ENCODE results near the gene PICK1. TPM values are rescaled to one million over a fixed set of nuclear protein-coding genes. Genes with fewer than 3 reads are reported as not detected.

PICK1 gene
- total RNA-seq, result 8.7 and 12.9 TPM in 2 replicates

DNA sequence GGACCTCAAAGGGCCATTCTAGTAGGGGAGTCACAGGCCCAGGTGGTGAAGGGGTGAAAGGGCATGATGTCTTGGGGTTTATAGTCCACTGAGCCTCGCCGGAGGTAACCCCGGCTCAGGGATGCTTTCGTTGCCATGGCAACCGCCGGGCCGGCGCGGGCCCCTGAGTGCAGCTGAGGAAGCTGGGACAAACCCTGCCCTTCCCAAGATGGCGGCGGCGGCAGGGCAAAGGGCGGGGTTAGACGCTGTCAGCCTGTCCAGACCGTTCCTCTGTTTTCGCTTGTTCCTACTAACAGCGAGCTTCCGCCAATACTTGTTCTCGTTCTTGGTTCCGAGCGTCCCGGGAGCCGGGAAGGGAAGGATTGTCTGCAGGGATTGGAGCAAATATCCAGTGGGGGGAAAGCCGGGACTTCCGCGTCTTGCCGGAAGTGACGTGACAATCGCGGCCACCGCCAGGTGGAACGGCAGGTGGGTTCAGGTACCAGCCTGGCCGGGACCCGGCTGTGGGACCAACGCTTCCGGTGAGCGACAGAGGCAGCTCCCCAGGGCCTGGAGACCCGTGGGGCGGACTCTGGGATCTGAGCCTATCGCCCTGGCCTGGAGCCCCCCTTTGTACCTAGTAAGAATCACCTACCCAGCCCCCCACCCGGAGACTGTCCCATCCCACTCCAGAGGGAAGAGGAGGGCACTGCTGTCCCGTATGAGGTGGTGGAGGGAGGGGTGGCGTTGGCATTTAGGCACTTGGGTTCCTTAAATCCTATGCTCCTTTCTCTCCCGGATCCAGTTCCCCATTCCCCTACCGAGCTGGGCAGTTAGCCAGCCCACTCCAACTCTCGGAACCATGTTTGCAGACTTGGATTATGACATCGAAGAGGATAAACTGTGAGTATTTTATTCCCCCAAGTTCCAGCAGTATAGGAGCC is at the start of gene PICK1:
Gene PICK1, plus strand, starts transcription at position 436 of the 923 bp plus-strand sequence. Its CDS starts 406 bp downstream, at position 842.
- DNase-seq (ENCODE audit: low read depth, low spot score), result peak; percentile 55

DNA sequence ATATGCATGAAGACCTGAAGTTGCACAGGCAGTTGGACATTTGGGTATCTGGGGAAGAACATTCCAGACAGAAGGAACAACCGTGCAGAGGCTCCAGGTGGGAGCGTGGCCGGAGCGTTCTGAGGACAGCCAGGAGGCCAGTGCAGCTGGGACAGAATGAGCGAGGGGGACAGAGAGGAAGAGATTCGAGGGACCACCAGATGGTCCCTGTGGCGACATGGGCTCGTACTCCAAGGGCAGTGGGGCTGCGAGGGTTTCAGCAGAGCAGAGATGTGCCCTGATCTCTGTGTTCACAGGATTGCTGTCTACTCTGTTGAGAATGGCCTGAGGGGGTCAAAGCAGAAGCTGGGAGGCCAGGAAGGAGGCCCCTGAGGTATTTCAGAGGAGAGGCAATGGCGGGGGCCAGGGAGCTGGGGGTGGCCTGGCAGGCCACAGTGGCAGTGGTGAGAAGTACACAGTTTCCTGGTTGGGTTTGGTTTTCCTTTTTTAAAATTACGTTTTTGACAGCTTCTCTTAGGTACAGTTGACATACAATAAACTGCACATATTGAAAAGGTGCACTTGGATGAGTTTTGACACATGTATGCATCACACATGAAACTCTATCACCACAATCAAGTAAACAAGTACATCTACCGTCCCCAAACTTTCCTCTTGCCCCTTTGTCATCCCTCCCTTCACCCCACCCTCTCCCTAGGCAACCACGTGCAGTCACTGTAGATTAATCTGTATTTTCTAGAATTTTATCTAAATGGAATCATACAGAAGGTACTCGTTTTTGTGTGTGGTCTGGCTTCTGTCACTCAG is 48.0 kb upstream of the PICK1 start:
- no peak for DNase-seq (ENCODE audit: low read depth, low spot score)

DNA sequence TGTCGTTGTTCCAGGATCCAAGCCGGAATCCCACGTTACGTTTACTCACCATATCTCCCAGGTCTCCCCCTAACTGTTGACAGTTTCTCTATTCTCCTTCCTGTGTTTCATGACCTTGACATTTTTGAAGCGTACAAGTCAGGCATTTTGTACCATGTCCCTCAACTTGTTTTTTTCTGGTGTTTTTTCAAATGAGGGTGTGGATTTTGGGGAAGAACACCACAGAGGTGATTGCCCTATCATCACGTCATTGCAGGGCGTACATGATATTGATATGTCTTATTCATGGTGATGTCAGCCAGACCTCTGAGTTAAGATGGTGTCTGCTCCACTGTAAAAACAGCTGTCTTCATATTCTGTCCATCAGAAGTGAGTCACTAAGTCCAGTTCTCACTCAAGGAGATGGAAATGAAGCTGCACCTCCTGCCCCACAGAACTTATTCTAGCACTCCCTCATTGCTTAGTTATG is 44.6 kb upstream of the PICK1 start:
- no peak for DNase-seq (ENCODE audit: low read depth, low spot score)

DNA sequence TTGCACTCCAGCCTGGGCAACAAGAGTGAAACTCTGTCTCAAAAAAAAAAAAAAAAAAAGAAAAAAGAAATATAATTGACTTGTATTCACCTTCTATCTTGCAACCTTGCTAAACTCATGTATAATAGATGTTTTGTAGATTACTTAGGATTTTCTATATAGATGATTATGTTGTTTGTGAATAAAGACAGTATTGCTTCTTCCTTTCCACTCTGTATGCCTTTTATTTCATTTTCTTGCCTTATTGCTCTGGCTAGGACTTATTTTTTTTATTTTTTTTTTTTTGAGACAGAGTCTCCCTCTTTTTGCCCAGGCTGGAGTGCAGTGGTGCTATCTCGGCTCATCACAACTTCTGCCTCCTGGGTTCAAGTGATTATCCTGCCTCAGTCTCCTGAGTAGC is 43.1 kb upstream of the PICK1 start:
- DNase-seq (ENCODE audit: low read depth, low spot score), result no peak

DNA sequence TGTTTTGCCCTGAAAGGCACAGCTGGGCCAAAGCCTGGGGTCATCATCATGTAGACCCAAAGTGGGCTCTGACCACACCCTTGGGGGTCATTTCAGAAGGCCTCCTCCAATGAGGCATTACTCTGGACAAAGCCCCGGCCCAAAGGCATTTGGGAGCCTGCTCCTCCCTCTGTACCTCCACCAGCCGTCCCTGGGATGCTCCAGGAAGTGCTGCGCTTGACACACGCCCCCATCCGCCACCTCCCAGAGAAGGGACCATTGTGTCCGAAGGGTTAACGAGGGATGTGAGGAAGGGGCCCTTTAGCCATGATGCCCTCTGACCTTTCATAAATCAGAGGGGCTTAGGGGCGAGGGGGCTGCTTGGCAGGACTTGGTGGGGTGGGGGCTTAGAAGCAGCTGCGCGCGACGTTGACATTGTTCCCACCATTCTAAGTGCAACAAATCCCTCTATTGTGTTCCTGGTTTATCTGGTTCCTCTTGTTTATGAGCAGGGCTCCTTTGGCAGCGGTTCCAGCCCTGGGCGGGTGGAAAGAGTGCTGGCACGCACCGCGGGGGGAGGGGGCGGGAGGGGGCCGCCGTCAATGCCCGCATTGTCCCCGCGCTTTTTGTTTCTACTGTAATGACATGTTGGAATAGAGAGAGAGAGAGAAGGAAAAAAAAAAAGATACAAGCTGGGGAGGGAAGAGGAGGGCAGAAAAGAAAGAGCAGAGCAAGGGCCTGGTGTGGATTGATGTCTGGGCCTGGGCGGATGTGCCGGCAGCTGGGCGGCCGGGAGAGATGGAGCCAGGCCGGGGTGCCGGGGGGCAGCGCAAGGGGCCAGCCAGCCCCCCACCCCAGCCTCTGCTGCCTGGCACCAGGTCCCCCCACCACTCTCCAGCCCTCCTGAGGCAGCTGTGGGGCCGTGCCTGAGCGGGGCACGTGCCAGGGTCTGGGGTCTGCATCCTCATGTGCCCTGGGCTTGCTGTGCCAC is 40.7 kb upstream of the PICK1 start:
- DNase-seq (ENCODE audit: low read depth, low spot score), result no peak

DNA sequence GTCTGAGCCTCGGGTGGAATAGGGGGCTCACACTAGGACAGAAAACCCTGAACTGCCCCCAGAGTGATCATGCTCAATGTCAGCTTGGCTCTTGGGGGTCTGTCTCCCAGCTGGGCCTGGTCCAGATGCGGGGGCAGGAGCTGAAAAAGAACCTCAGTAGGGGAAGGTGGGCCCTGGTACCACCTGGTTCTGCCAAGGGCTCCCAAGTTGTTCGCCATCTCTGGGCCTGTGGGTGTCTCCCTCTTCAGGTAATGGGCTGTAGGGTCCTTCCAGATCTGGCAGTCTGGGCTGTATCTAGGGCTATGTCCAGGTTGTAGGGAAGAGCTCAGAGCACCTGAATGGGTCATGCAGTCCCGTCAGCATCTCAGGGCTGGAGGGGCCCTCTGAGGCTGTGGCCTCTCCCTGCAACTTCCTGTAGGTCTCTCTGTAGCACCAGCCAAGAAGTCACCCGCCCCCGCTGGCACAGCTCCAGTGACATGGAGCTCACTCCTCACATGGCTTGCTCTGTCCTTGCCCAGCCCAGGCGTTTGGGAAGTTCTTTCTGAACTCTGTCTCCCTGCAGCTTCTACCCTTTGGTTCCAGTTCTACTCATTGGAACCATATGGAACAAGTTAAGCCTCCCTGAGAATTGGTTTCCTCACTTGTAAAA is 39.8 kb upstream of the PICK1 start:
- DNase-seq (ENCODE audit: low read depth, low spot score), result no peak

DNA sequence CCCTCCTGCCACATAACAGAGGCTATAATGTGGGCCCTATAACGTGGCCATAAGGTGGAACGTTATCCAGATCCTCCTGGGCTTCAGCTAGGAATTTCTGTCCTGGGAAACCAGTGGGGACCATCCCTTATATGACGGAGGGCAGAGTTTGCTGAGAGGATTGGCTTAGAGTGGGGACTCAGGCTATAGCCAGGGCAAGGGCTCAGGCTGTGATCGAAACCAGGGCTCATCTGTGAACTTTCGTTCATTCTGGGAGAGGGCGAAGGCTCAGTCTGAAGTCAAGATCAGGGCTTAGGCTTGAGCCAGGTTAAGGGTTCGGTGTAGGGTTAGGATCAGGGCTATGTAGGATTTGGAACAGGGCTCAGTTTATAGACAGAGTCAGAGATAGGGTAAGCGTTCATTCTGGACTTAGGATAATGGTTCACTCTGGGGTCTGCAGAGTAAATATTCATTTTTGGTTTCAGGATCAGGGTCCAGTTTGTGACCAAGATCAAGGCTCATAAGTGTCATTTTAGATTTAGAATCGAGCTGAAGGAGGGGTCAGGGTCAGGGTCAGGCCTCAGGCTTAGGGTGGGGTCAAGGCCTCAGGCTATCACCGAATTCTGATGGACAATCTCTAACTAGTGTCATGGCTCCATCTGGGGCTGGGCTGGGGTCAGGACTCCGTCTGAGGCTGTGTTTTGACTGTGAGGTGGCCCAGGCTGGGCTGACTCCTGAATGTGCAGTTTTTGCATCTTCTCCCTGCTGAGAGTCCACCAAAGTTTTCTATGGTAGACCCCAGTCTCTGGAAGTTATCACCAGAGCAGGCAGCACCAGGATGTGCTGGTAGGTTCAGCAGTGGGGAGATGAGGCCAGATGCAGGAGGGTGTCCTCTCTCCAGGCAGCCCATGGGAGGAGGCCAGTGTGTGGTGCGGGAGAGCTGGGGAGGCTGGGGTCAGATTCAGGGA is 39.0 kb upstream of the PICK1 start:
- DNase-seq (ENCODE audit: low read depth, low spot score), result no peak

DNA sequence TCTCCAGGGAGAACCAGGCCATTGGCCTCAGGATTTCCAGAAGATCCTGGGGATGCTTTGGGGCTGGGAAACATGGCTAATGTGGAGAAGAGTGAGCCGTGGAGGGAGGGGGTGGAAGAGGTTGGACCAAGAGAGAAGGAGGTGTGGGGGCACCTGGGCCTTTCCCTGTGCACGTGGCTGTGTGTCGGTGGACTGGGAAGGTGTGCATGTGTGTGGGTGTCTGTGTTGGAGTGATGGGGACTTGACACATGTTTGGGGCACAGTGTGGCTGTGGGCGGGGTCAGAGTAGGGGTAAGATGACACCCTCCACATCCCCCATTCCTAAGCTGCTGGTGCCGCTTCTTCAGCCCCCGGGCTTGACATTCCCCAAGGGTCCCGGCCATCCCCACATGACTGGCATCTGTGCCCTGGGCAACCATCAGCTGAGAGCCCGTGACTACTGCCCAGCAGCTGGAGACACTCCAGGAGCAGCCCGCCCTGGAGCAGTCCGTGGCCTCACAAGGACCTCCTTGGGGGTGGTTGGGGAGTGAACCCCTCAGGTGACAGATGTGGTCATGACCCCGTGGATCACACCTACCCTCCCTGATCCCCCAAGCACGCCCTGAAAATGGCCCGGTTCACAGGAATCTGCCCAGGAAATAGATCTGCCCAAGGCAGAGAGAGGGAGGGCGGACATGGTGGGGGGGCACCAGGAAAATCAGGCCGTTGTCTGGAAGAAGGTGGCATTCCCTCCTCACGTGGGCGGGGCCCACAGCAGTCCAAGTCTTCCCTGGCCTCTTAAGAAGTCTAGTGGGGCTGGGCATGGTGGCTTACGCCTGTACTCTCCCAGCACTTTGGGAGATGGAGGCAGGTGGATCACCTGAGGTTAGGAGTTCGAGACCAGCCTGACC is 38.0 kb upstream of the PICK1 start:
- DNase-seq (ENCODE audit: low read depth, low spot score), result no peak

DNA sequence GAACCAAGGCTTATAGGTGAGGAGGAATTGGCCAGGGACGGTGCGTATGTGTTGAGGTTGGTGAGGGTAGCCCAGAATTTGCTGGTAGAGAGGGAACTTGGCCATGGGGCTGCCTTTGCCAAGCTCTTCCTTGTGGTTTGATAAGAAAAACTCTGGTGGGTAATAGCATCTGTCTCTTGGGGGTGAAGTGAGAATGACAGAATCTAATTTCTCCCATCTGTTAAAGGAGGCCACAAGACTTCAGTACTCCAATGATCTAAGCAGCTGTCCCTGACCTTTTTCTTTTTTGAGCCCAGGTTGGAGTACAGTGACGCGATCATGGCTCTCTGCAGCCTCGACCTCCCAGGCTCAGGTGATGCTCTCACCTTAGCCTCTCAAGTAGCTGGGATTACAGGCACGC is 36.0 kb upstream of the PICK1 start:
- DNase-seq (ENCODE audit: low read depth, low spot score), result no peak

DNA sequence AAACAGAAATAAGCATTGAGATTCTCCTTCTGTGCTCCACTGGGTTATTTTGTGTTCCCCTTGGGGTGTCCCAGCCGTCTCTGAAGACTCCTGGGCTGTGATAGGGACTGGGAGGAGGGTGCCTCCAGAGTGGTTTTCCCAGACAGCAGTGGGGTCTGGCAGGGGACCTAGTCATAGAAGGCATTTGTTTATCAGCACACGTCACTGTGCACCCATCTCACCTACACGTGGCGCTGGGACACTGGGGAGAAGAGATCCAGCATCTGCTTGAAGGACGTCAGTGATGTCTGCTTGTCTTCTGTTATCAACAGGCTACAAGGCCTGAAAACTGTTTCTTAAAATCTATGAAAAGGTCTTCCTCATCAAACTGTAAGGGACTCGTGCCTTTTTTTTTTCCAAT is 34.2 kb upstream of the PICK1 start:
- no peak for DNase-seq (ENCODE audit: low read depth, low spot score)

DNA sequence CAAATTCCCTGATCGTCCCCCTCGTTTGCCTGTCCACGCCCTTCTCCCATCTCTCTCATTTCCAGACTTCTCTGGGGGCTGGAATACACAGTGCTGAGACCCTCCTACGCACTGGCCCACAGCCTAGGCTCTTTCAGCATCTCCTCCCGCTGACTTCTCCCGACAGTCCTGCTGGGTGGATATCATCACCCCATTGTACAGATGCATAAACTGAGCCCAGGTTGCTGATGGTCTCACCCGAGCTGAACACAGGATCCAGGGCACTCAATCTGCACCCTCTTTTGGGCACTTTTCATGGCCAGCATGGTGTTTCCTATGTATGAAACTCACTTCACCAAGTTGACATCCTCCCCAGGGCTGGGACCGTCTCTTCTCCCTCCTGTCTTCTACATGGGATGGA is 31.7 kb upstream of the PICK1 start:
- no peak for DNase-seq (ENCODE audit: low read depth, low spot score)

DNA sequence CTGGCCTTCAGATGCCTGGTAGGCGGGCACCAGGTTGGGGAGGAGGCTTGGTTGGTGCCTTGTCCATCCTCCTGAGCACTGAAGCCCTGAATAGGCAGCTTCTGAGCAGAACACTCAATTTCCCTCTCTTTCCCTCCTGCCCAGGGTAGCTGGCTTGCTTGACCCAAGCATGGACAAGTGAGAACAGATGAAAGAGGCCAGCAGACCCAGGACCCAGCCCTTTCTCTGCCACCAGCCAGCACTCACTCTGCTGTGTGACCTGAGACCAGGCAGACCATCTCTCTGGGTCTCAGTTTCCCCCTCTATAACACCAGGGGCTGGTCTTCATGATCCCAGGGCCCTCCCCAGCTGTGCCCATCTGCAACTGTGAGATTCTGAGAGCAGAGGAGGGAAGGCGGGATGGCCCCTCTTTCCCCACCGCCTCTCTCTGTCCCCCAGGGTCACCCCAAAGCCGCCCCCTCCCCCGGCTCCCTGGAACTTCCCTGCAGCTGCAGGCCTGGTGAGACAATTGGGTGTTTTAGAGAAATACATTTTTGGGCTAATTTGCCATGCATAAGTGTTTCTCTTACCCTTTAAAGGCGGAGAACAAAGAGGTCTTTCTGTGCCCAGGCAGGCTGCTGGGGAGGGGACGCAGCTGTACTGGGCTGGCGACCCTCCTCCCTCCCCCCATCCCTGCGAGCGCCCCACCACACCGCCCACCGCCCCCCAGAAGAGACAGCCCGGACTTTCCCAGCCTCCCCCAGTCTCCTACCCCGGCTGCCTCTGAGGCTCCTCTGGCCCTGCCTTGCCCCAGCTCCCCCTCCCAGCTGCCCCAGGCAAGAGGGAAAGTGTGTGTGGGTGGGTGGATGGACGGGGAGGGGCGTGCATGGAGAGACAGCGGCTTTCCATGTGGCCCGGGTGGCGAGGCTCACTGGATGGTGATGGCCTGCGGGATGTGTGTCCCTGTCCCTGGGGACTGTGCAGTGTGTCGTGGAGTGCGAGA is 30.8 kb upstream of the PICK1 start:
- no peak for DNase-seq (ENCODE audit: low read depth, low spot score)

DNA sequence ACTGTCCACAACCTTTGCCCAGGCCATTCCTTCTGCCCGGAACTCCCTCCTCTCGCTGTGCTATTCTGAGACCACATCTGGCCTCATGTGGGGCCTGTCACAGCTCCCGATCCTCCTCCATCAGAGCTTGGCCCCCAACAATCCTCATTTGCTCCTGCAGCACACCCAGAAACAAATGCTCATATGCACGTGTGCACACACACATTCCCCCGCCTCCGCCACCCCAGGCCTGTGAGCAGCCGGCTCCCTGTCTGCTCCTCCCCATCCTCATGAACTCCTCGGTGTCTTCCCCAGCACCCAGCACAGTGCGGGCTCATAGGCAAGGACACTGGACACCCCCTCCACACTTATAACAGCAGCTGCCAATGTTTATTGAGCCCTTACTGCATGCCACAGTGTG is 29.7 kb upstream of the PICK1 start:
- no peak for DNase-seq (ENCODE audit: low read depth, low spot score)

DNA sequence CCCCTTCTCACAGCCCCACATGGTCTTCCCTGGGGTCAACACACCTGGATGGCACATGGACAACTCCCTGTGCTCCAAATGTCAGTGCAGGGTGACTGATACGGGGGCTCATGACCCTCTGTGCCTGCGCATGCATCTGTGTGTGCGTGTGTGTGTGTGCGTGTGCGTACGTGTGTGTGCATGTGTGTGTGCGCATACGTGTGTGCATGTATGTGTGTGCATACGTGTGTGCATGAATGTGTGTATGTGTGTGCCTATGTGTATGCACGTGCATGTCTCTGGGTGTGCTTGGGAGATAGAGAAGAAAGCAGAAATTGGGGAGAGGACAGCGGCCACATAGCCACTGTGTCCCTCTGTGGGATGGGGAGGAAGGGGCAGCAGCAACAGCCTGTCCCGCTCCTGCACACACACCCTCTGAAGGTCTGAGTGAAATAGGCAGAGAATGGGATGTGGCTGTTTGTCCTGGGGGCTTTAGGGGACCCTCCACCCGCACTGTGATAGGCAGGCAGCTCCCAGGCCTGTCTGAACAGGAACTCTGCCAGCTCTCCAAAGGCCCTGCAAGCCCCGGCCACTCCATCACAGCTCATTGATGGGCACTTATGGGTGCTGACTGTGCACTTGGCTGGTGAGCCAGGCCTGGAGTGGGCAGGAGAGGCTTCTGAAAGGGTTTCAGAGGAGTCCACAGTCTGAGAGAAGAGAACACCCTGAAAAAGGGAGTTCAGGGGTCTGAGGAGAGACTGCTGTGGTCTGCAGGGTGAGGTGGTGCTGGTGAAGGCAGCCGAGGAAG is 28.7 kb upstream of the PICK1 start:
- DNase-seq (ENCODE audit: low read depth, low spot score), result no peak

DNA sequence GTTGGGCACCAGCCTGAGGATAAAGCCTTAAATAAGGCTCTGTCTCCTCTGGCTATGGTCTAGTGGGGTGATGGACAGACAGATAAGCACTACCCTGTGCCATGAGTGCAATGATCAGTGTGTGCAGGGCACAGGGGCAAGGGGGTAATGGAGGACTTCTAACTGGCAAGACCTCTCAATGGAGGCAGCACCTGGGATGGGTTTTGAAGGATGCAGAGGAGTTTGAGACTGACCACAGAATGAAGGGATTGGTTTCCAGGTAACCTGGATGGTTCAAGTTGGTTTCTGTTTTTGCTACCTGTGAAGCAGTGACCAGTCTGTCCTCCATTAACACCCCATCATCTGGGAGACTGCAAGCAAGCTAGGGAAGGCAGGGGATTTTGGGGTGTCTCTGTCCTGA is 27.8 kb upstream of the PICK1 start:
- no peak for DNase-seq (ENCODE audit: low read depth, low spot score)

DNA sequence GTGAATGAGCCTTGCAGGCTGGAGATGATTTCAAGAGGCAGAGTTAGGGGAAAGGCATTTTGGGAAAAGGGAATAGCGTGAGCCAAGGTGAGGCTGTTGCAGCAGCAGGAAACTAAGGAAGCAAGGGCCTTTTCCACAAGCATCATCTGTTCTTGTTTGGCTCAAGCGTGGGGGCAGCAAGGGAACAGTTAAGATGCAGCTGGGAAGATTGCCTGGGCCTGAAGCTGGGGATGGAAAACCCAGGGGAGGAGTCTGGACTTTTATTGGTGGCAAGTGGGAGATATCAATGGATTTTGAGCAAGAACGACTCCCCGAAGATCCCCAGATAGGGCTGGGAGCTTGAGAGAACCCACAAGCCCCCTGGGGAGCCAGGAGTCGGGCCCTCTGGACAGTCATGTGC is 27.3 kb upstream of the PICK1 start:
- no peak for DNase-seq (ENCODE audit: low read depth, low spot score)

Measured in pulmonary artery endothelial cell (primary cell).